HCT116 (cell line): ENCODE measurements around the gene SCFD2. TPM values are rescaled to one million over a fixed set of nuclear protein-coding genes. Genes with fewer than 3 reads are reported as not detected.

Experiments used
- ATAC-seq: fragments of 200-7000 bp; cut with Tn5 transposase; 2 replicates; pipeline ENCODE4 v1.9.1; 2020; ENCODE audit warnings: mild to moderate bottlenecking, moderate library complexity
- BruUV-seq: library from RNA; stranded (reverse); fragments of 400-500 nt; replicated peaks from 2 replicates; lab custom pipeline; 2021; lab: Mats Ljungman, UMichigan
- CTCF ChIA-PET: fragments of 300-600 bp; sonication (Branson Sonifier 250); formaldehyde crosslinking; loops from one replicate; lab custom pipeline; 2021; ENCODE audit warnings: antibody characterized with exemption; lab: Charles Lee
- POLR2A ChIA-PET: fragments of 300-600, 350-600 bp; sonication (Branson Sonifier 250); formaldehyde crosslinking; loops from one replicate; lab custom pipeline; 2021; ENCODE audit warnings: antibody characterized with exemption; lab: Charles Lee
- RAD21 ChIA-PET, 2 experiments: fragments of 300-600 bp; sonication (Branson Sonifier 250); formaldehyde crosslinking; loops; one replicate each; lab custom pipeline; 2023; ENCODE audit warnings: low total read pairs in 2 of 2; ENCODE audit not compliant: uncharacterized antibody in 2 of 2, unreplicated experiment in 2 of 2, low non-redundant PET in 1 of 2; lab: Charles Lee
- DNase-seq: peaks from one replicate; pipeline ENCODE4 v3.0.0-alpha.2; 2010; ENCODE audit warnings: low read depth, low spot score
- H2AFZ ChIP-seq: fragments of 200-600 bp; shearing (Covaris generic), sonication (generic); 2 replicates; pipeline ENCODE4 v1.6.1; 2017; ENCODE audit warnings: low read depth, mixed run types, mixed read lengths, antibody characterized with exemption, low read length; ENCODE audit not compliant: poor library complexity, severe bottlenecking
- H3K27ac ChIP-seq: 2 replicates; pipeline ENCODE4 v1.5.1; 2012; ENCODE audit warnings: low read depth, low read length
- H3K27me3 ChIP-seq: fragments of 200-600 bp; sonication (generic); 2 replicates; pipeline ENCODE4 v1.6.1; 2016; ENCODE audit warnings: mixed run types, low read length, mixed read lengths; ENCODE audit not compliant: insufficient read depth
- H3K36me3 ChIP-seq, 2 experiments: fragments of 200-500 bp in 1 of 2; fragments of 200-600 bp in 1 of 2; sonication (Bioruptor generic) in 1 of 2; sonication (generic) in 1 of 2; 2 replicates each; pipeline versions ENCODE4 v1.5.1 to v1.6.1; 2014 to 2016; ENCODE audit warnings: low read length in 2 of 2, inconsistent platforms in 1 of 2, mixed read lengths in 1 of 2, mixed run types in 1 of 2; ENCODE audit not compliant: insufficient read depth in 2 of 2, control insufficient read depth in 1 of 2
- H3K4me1 ChIP-seq, 2 experiments: fragments of 200-600 bp in 1 of 2; sonication (generic) in 1 of 2; 2 replicates each; pipeline versions ENCODE4 v1.5.1 to v1.6.1; 2012 to 2017; ENCODE audit warnings: low read length in 2 of 2, inconsistent platforms in 1 of 2, mild to moderate bottlenecking in 1 of 2, mixed read lengths in 1 of 2, mixed run types in 1 of 2, moderate library complexity in 1 of 2; ENCODE audit not compliant: insufficient read depth in 2 of 2, control insufficient read depth in 1 of 2
- H3K4me2 ChIP-seq: fragments of 200-600 bp; sonication (generic); 2 replicates; pipeline ENCODE4 v1.6.1; 2017; ENCODE audit warnings: mixed run types, low read length, mixed read lengths
- H3K4me3 ChIP-seq, 2 experiments: fragments of 200-600 bp in 1 of 2; sonication (generic) in 1 of 2; replicated peaks in 1 of 2; 2 replicates each; pipeline ENCODE4 v1.5.1; 2011 to 2016; ENCODE audit warnings: low read length in 2 of 2, control low read depth in 1 of 2, low read depth in 1 of 2, mild to moderate bottlenecking in 1 of 2, mixed read lengths in 1 of 2, mixed run types in 1 of 2
- H3K79me2 ChIP-seq: fragments of 200-600 bp; sonication (generic); 2 replicates; pipeline ENCODE4 v1.6.1; 2017; ENCODE audit warnings: mild to moderate bottlenecking, mixed run types, low read length, moderate library complexity, mixed read lengths; ENCODE audit not compliant: insufficient read depth
- H3K9ac ChIP-seq: fragments of 200-600 bp; sonication (generic); 2 replicates; pipeline ENCODE4 v1.6.1; 2016; ENCODE audit warnings: low read length, mixed read lengths
- H3K9me2 ChIP-seq: fragments of 200-600 bp; sonication (generic), shearing (Covaris generic); 2 replicates; pipeline ENCODE4 v1.6.1; 2017; ENCODE audit warnings: mixed run types, mild to moderate bottlenecking, moderate library complexity; ENCODE audit not compliant: insufficient read depth
- H3K9me3 ChIP-seq, 2 experiments: fragments of 200-500 bp in 1 of 2; fragments of 200-600 bp in 1 of 2; sonication (Bioruptor generic) in 1 of 2; sonication (generic) in 1 of 2; 2 replicates each; pipeline ENCODE4 v1.6.1; 2014 to 2017; ENCODE audit warnings: low read length in 2 of 2, mixed read lengths in 2 of 2, inconsistent platforms in 1 of 2, low read depth in 1 of 2, mild to moderate bottlenecking in 1 of 2, mixed run types in 1 of 2, moderate library complexity in 1 of 2; ENCODE audit not compliant: control insufficient read depth in 1 of 2, insufficient read depth in 1 of 2
- H4K20me1 ChIP-seq: fragments of 200-600 bp; sonication (generic), shearing (Covaris generic); 2 replicates; pipeline ENCODE4 v1.6.1; 2017; ENCODE audit warnings: mixed run types, mild to moderate bottlenecking, moderate library complexity; ENCODE audit not compliant: insufficient read depth
- CBX3 ChIP-seq: IDR thresholded peaks from 2 replicates; pipeline ENCODE4 v1.6.1; 2012; ENCODE audit warnings: low read depth
- CEBPB ChIP-seq: IDR thresholded peaks from 2 replicates; pipeline ENCODE4 v1.6.1; 2012; ENCODE audit warnings: low read depth
- CTCF ChIP-seq, 3 experiments: fragments of 200-600 bp in 1 of 3; sonication (generic) in 1 of 3; IDR thresholded peaks in 2 of 3; conservative IDR thresholded peaks in 1 of 3; 2 replicates each; pipeline ENCODE4 v1.5.1; 2012 to 2017; ENCODE audit warnings: low read depth in 2 of 3, low read length in 2 of 3, antibody characterized with exemption in 1 of 3, borderline replicate concordance in 1 of 3, control low read depth in 1 of 3, mild to moderate bottlenecking in 1 of 3, mixed read lengths in 1 of 3, mixed run types in 1 of 3, moderate library complexity in 1 of 3; ENCODE audit not compliant: insufficient read depth in 1 of 3
- EGR1 ChIP-seq: IDR thresholded peaks from 2 replicates; pipeline ENCODE4 v1.6.1; 2012; ENCODE audit warnings: low read depth
- EZH2 ChIP-seq: fragments of 200-600 bp; sonication (generic); IDR thresholded peaks from 2 replicates; pipeline ENCODE4 v1.6.1; 2017; ENCODE audit warnings: antibody characterized with exemption, mixed run types
- JUND ChIP-seq: IDR thresholded peaks from 2 replicates; pipeline ENCODE4 v1.6.1; 2012
- POLR2AphosphoS5 ChIP-seq: IDR thresholded peaks from 2 replicates; pipeline ENCODE4 v1.6.1; 2011; ENCODE audit warnings: mild to moderate bottlenecking, low read depth, low read length, moderate library complexity
- REST ChIP-seq: IDR thresholded peaks from 2 replicates; pipeline ENCODE4 v1.6.1; 2012; ENCODE audit warnings: low read depth
- SIN3A ChIP-seq: IDR thresholded peaks from 2 replicates; pipeline ENCODE4 v1.6.1; 2012; ENCODE audit warnings: low read depth
- SP1 ChIP-seq: IDR thresholded peaks from 2 replicates; pipeline ENCODE4 v1.6.1; 2012; ENCODE audit warnings: low read depth
- YY1 ChIP-seq: IDR thresholded peaks from 2 replicates; pipeline ENCODE4 v1.6.1; 2011; ENCODE audit warnings: low read length, low read depth, moderate library complexity, mild to moderate bottlenecking; ENCODE audit not compliant: insufficient replicate concordance; ENCODE audit errors: extremely low read depth
- ZFX ChIP-seq: fragments of 450-650 bp; IDR thresholded peaks from 2 replicates; pipeline ENCODE4 v1.6.1; 2017
- ZNF274 ChIP-seq: fragments of 200-500 bp; sonication (Bioruptor generic); IDR thresholded peaks from 2 replicates; pipeline ENCODE4 v1.6.1; 2014; ENCODE audit warnings: mild to moderate bottlenecking, low read depth, low read length, inconsistent platforms
- intact Hi-C: fragments of 100-400 bp; cut with micrococcal nuclease; formaldehyde crosslinking; loops from 2 replicates; pipeline ENCODE4 v1.10.0; 2022
- total RNA-seq: library from RNA; stranded (reverse); gene quantifications from one replicate; pipeline ENCODE4 v1.2.1, GENCODE V29; 2021; ENCODE audit not compliant: unreplicated experiment

Gene SCFD2
- total RNA-seq, 1 experiment from 2014 or later = 13.6 TPM

GRCh38 chr4:52869196-52869595 lies 496.7 kb downstream of the SCFD2 start:
- intact Hi-C loops = no loop called here
- H3K4me2 ChIP-seq = no peak overlapping the region
- ChIA-PET CTCF (no interaction called here), POLR2A (no interaction called here), RAD21 (no interaction called here)
- no peaks in the 10 kb centered on the region for H3K9me2 ChIP-seq
- no peaks in the 10 kb centered on the region for H3K79me2 ChIP-seq
- H3K27me3 ChIP-seq = no peaks in the 10 kb centered on the region
- H3K36me3 ChIP-seq = no peaks in the 10 kb centered on the region
- no peaks in the 10 kb centered on the region for H3K9me3 ChIP-seq
- H4K20me1 ChIP-seq = no peaks in the 10 kb centered on the region
- no peak for DNase-seq
- H3K9ac ChIP-seq = no peak overlapping the region
- no TSS peak for BruUV-seq
- no peak for ATAC-seq
- no peak overlapping the region for H3K27ac ChIP-seq
- H3K4me3 ChIP-seq = no peak overlapping the region
- peaks cover 4 to 5% of the 10 kb centered on the region in 2 experiments; a peak in 2 of 4 replicates for H3K4me1 ChIP-seq
- H2AFZ ChIP-seq = no peak overlapping the region
- TF ChIP-seq POLR2AphosphoS5 (no peak), JUND (no peak), CEBPB (no peak), ZFX (no peak), REST (no peak), CTCF (IDR thresholded peaks at IDR 0.05 in 2 of 3, conservative IDR thresholded peaks at IDR 0.05 in 1 of 3; ENCODE audit: borderline replicate concordance in 1 of 3, insufficient read depth in 1 of 3, low read depth in 2 of 3, low read length in 2 of 3) (no peak), ZNF274 (no peak), YY1 (no peak), SP1 (no peak), SIN3A (no peak), CBX3 (no peak), EZH2 (no peak), EGR1 (no peak)
